ENCODE measurements around the gene PIEZO1. TPM values are rescaled to one million over a fixed set of nuclear protein-coding genes. Genes with fewer than 3 reads are reported as not detected.

Gene PIEZO1
- total RNA-seq, 2 donors from 2014 or later, result 37.7 to 73.2 TPM

DNA sequence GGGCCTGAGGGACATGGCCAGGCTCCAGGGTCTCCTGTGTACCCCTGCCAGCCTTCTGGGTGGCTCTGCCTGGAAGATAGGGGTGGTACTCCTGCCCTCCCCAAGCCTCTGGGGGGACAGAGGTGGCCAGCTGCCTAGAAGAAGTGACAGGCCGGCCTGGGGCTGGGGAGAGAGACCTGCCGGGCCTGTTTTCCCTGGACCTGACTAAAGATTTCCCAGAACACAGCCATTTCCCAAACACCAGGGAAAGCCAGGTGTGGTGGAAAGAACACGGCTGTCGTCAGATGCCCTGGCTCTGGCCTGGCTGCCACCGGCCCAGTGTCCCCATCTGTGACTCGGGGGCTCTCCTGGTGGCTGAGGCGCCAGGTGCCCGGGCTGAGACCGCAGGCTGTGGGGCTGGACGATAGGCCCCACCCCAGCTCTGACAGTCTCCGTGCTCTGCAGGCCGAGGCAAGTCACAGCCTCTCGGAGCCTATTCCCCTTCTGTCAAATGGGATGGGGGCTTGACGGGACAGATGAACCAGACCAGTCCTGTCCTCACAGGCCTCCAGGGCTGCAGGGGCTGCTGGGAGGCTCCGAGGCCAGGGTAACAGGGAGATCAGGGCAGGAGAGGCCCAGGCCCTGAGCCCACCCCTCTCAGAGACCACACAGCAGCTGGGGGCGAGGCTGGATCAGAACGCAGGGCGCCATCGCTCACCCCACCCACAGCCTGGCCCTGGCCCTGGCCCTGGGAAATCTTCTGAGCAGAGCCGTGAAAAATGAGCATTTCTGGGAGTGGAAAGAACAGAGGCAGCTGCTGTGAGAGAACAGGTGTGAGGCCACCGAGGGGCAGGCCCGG is 45.7 kb downstream of the PIEZO1 start:
- peaks cover 16% of the 10 kb centered on the region for H3K36me3 ChIP-seq

GRCh38 chr16:88738151-88739084 is 46.6 kb downstream of the PIEZO1 start:
- no peak overlapping the region for H3K27ac ChIP-seq
- DNase-seq (ENCODE audit: low spot score), result no peak
- TF ChIP-seq, protein P1, sequence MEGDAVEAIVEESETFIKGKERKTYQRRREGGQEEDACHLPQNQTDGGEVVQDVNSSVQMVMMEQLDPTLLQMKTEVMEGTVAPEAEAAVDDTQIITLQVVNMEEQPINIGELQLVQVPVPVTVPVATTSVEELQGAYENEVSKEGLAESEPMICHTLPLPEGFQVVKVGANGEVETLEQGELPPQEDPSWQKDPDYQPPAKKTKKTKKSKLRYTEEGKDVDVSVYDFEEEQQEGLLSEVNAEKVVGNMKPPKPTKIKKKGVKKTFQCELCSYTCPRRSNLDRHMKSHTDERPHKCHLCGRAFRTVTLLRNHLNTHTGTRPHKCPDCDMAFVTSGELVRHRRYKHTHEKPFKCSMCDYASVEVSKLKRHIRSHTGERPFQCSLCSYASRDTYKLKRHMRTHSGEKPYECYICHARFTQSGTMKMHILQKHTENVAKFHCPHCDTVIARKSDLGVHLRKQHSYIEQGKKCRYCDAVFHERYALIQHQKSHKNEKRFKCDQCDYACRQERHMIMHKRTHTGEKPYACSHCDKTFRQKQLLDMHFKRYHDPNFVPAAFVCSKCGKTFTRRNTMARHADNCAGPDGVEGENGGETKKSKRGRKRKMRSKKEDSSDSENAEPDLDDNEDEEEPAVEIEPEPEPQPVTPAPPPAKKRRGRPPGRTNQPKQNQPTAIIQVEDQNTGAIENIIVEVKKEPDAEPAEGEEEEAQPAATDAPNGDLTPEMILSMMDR (IDR thresholded peaks at IDR 0.05), result no peak
- no peaks in the 10 kb centered on the region for H3K9me3 ChIP-seq
- H3K4me3 ChIP-seq, result no peak overlapping the region
- peaks cover 0 to 11% of the 10 kb centered on the region in 2 donors for H3K4me1 ChIP-seq
- no peaks in the 10 kb centered on the region for H3K27me3 ChIP-seq
- H3K36me3 ChIP-seq, result peaks cover 20% of the 10 kb centered on the region

More for the DNA sequence above, 45.7 kb downstream of the PIEZO1 start:
- no peaks in the 10 kb centered on the region for H3K27me3 ChIP-seq
- no peak overlapping the region for H3K4me3 ChIP-seq
- DNase-seq (ENCODE audit: low spot score), result no peak
- H3K9me3 ChIP-seq, result no peaks in the 10 kb centered on the region
- H3K4me1 ChIP-seq, result peaks cover 0 to 19% of the 10 kb centered on the region in 2 donors
- TF ChIP-seq, protein P1 (IDR thresholded peaks at IDR 0.05), result no peak
- no peak overlapping the region for H3K27ac ChIP-seq

- Histone ChIP-seq H3K36me3 (peaks cover 20% of the 10 kb centered on the region), H3K27me3 (no peaks in the 10 kb centered on the region), H3K9me3 (no peaks in the 10 kb centered on the region), H3K27ac (no peak overlapping the region), H3K4me1 (peaks cover 0 to 11% of the 10 kb centered on the region in 2 donors), H3K4me3 (no peak overlapping the region)
- TF ChIP-seq, protein P1 (IDR thresholded peaks at IDR 0.05), result peak; percentile 96 to 100
- DNase-seq (ENCODE audit: low spot score), result no peak
Measured at GRCh38 chr16:88737298-88738150, 47.5 kb downstream of the PIEZO1 start.

DNA sequence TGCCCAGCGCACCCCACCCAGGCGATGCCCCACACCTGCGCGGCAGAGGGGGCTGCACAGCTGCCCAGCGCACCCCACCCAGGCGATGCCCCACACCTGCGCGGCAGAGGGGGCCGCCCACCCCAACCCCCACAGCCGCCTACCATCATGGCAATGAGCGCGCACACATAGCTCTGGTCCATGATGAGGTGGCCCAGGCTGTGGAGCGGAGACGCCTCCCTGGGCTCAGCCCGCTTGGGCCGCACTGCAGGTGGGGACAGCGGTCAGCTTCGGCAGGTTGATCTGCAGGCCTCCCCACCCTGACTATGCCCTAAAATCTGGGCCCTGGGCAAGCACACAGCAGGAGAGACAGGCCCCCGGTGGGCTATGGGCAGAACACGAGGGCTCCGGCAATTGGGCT is 48.5 kb downstream of the PIEZO1 start:
- no peak for DNase-seq (ENCODE audit: low spot score)
- no peak overlapping the region for H3K27ac ChIP-seq
- H3K9me3 ChIP-seq, result no peaks in the 10 kb centered on the region
- H3K4me3 ChIP-seq, result no peak overlapping the region
- peaks cover 20% of the 10 kb centered on the region for H3K36me3 ChIP-seq
- H3K27me3 ChIP-seq, result no peaks in the 10 kb centered on the region
- TF ChIP-seq, protein P1 (IDR thresholded peaks at IDR 0.05), result no peak
- H3K4me1 ChIP-seq, result peaks cover 0 to 11% of the 10 kb centered on the region in 2 donors

GRCh38 chr16:88736088-88736487 is 48.9 kb downstream of the PIEZO1 start:
- H3K4me3 ChIP-seq, result no peak overlapping the region
- TF ChIP-seq, protein P1 (IDR thresholded peaks at IDR 0.05), result no peak
- H3K27ac ChIP-seq, result no peak overlapping the region
- H3K36me3 ChIP-seq, result peaks cover 23% of the 10 kb centered on the region
- H3K27me3 ChIP-seq, result no peaks in the 10 kb centered on the region
- peaks cover 0 to 11% of the 10 kb centered on the region in 2 donors for H3K4me1 ChIP-seq
- no peak for DNase-seq (ENCODE audit: low spot score)
- no peaks in the 10 kb centered on the region for H3K9me3 ChIP-seq
